Measurements from ENCODE around the gene TOGARAM1. TPM values are rescaled to one million over a fixed set of nuclear protein-coding genes. Genes with fewer than 3 reads are reported as not detected.

Gene TOGARAM1
- total RNA-seq, 4 donors from 2014 or later: 13.7 to 37.2 (median 25.3) TPM

DNA sequence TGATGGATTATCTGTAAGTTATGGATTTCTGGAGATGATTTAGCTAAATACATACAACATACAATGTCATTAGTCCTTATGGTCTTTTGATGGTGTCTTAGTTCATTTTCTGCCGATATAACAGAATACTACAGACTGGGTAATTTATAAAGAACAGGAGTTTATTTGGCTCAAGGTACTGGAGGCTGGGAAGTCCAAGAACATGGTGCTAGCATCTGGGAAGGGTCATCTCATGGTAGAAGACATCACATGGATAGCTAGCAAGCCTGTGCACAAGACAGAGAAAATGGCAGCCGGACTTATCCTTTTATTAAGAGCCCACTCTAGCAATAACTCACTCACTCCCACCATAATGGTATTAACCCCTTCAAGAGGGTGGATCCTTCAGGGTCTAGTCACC lies 24.4 kb upstream of the TOGARAM1 start:
- H3K4me3 ChIP-seq: no peak overlapping the region
- H3K27me3 ChIP-seq: no peaks in the 10 kb centered on the region
- H3K4me1 ChIP-seq: no peaks in the 10 kb centered on the region
- no peak overlapping the region for H3K27ac ChIP-seq
- no peaks in the 10 kb centered on the region for H3K9me3 ChIP-seq
- TF ChIP-seq POLR2A (IDR thresholded peaks at IDR 0.05): no peak
- TF ChIP-seq, protein P1, sequence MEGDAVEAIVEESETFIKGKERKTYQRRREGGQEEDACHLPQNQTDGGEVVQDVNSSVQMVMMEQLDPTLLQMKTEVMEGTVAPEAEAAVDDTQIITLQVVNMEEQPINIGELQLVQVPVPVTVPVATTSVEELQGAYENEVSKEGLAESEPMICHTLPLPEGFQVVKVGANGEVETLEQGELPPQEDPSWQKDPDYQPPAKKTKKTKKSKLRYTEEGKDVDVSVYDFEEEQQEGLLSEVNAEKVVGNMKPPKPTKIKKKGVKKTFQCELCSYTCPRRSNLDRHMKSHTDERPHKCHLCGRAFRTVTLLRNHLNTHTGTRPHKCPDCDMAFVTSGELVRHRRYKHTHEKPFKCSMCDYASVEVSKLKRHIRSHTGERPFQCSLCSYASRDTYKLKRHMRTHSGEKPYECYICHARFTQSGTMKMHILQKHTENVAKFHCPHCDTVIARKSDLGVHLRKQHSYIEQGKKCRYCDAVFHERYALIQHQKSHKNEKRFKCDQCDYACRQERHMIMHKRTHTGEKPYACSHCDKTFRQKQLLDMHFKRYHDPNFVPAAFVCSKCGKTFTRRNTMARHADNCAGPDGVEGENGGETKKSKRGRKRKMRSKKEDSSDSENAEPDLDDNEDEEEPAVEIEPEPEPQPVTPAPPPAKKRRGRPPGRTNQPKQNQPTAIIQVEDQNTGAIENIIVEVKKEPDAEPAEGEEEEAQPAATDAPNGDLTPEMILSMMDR (IDR thresholded peaks at IDR 0.05): no peak
- DNase-seq: no peak
- H3K36me3 ChIP-seq: peaks cover 0 to 24% (median 0%) of the 10 kb centered on the region in 3 donors

DNA sequence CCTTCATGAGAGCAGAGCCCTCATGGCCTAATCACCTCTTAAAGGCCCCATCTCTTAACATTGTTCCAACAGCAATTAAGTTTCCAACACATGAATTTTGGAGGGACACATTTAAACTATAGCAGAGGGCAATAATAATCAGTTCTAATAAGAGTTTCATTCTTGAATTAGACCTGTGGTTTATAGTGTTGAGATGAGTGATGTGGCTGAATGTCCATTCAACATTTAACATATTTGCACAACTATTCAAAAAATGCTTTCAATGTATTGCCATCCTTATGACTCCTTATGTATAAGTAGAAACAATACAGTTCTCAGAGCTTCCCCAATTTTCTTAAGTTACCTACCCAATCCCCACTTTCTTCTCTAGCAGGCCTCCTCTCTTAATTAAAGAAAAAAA lies 21.8 kb upstream of the TOGARAM1 start:
- no peak overlapping the region for H3K27ac ChIP-seq
- no peak for TF ChIP-seq POLR2A (IDR thresholded peaks at IDR 0.05)
- TF ChIP-seq, protein P1 (IDR thresholded peaks at IDR 0.05): no peak
- H3K4me3 ChIP-seq: no peak overlapping the region
- H3K27me3 ChIP-seq: no peaks in the 10 kb centered on the region
- no peak for DNase-seq
- peaks cover 0 to 37% (median 0%) of the 10 kb centered on the region in 3 donors for H3K36me3 ChIP-seq
- no peaks in the 10 kb centered on the region for H3K9me3 ChIP-seq
- H3K4me1 ChIP-seq: no peaks in the 10 kb centered on the region

DNA sequence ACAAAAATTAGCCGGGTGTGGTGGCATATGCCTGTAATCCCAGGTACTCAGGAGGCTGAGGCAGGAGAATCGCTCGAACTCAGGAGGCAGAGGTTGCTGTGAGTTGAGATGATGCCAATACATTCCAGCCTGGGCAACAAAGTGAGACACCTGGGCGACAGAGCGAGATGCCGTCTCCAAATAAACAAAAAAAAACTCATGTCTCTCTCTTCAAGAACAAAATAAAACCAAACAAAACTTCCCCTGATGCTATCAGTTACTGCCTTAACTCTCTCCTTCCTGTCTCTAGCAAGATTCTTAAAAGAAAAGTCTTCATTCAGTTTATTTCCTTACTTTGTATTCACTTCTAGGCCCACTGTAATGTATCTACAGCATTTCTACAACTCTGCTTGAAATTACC lies 21.0 kb upstream of the TOGARAM1 start:
- Histone ChIP-seq H3K27ac (no peak overlapping the region), H3K9me3 (no peaks in the 10 kb centered on the region), H3K4me1 (no peaks in the 10 kb centered on the region), H3K4me3 (no peak overlapping the region), H3K27me3 (no peaks in the 10 kb centered on the region), H3K36me3 (peaks cover 0 to 44% (median 0%) of the 10 kb centered on the region in 3 donors)
- DNase-seq: no peak
- no peak for TF ChIP-seq POLR2A (IDR thresholded peaks at IDR 0.05)
- TF ChIP-seq, protein P1 (IDR thresholded peaks at IDR 0.05): no peak

DNA sequence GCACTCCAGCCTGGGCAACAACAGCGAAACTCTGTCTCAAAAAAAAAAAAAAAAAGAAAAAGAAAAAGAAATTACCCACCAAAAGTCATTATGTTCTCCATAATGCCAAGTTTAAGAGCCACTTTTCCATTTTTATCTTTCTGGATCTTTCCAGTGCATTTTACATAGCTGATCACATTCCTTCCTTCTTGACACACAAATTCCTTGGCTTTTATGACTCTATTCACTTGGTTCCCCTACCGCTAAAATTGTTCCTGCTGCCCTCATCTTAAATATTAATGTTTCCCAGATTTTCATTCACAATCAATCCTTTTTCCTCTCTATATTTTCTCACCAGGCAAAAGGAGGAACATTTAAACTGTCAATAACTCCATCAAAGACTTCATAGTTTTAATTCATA lies 20.4 kb upstream of the TOGARAM1 start:
- Histone ChIP-seq H3K27me3 (no peaks in the 10 kb centered on the region), H3K36me3 (peaks cover 0 to 44% (median 0%) of the 10 kb centered on the region in 3 donors), H3K27ac (no peak overlapping the region), H3K4me1 (no peaks in the 10 kb centered on the region), H3K4me3 (no peak overlapping the region), H3K9me3 (no peaks in the 10 kb centered on the region)
- no peak for TF ChIP-seq POLR2A (IDR thresholded peaks at IDR 0.05)
- TF ChIP-seq, protein P1 (IDR thresholded peaks at IDR 0.05): no peak
- DNase-seq: no peak

DNA sequence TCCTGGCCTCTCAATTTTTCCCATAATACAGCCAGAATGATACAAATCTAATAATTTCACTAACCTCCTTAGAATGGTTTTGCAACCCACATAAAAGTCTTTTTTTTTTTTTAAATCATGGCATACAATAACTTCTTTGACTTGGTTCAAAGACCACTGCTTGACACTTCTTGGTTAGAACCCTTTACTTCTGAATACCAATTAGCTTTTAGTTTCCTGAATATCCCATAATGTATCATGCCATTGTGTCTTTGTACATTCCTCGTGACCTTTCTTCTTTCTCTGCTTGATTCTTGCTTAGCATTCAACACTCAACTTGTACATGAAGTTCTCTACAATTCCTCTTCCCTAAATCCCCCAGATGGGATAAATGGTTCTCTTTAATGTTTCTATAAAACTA lies 19.6 kb upstream of the TOGARAM1 start:
- TF ChIP-seq POLR2A (IDR thresholded peaks at IDR 0.05): no peak
- TF ChIP-seq, protein P1 (IDR thresholded peaks at IDR 0.05): no peak
- no peak overlapping the region for H3K4me3 ChIP-seq
- no peaks in the 10 kb centered on the region for H3K9me3 ChIP-seq
- no peaks in the 10 kb centered on the region for H3K27me3 ChIP-seq
- H3K4me1 ChIP-seq: no peaks in the 10 kb centered on the region
- no peak overlapping the region for H3K27ac ChIP-seq
- no peak for DNase-seq
- peaks cover 0 to 41% (median 0%) of the 10 kb centered on the region in 3 donors for H3K36me3 ChIP-seq

DNA sequence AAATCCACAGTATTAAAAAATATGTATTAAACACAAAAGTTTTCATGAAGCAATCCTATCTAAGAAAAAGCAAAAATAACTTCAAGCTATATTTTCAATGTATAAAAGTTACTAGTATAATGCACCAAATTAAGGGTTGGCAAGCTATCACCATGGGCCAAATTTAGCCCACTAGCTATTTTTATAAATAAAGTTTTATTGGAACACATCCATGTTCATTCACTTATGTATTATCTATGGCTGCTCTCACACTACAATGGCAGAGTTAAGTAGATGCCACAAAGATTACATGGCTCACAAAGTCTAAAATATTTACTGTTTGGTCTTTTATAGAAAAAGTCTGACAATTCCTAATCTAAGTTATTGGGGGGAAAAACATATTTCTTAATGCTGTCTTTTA lies 17.9 kb upstream of the TOGARAM1 start:
- H3K4me1 ChIP-seq: no peaks in the 10 kb centered on the region

More for the DNA sequence above, 17.9 kb upstream of the TOGARAM1 start:
- H3K27ac ChIP-seq: no peak overlapping the region
- TF ChIP-seq, protein P1 (IDR thresholded peaks at IDR 0.05): no peak
- TF ChIP-seq POLR2A (IDR thresholded peaks at IDR 0.05): no peak
- H3K9me3 ChIP-seq: no peaks in the 10 kb centered on the region
- H3K4me3 ChIP-seq: no peak overlapping the region
- H3K27me3 ChIP-seq: no peaks in the 10 kb centered on the region
- peaks cover 0 to 40% (median 0%) of the 10 kb centered on the region in 3 donors for H3K36me3 ChIP-seq
- DNase-seq: no peak

Measured in Peyer's patch (tissue), 4 donors.